GM12874 (cell line): Measurements from ENCODE around the gene LGMN.

Experiments
- CTCF ChIP-seq: IDR thresholded peaks from 2 replicates; pipeline ENCODE4 v1.5.1; 2011; ENCODE audit warnings: low read depth, mild to moderate bottlenecking, control low read depth, low read length, moderate library complexity; ENCODE audit not compliant: insufficient read depth

The LGMN gene

GRCh38 chr14:92714739-92715307, 33.6 kb downstream of the LGMN start:
- TF ChIP-seq CTCF = peak; percentile 81

GRCh38 chr14:92712654-92713051, 35.8 kb downstream of the LGMN start:
- no peak for TF ChIP-seq CTCF

- TF ChIP-seq CTCF = no peak
Measured at GRCh38 chr14:92711976-92712653, 36.3 kb downstream of the LGMN start.

- no peak for TF ChIP-seq CTCF
Measured at GRCh38 chr14:92710001-92710341, 38.5 kb downstream of the LGMN start.

GRCh38 chr14:92709340-92710000, 39.0 kb downstream of the LGMN start:
- no peak for TF ChIP-seq CTCF

GRCh38 chr14:92706386-92706785, 42.0 kb downstream of the LGMN start:
- no peak for TF ChIP-seq CTCF

GRCh38 chr14:92704821-92705220, 43.6 kb downstream of the LGMN start:
- no peak for TF ChIP-seq CTCF
